Hepatocyte (in vitro differentiated cells): ENCODE results near the gene PRPF8.

Source experiments
- CTCF ChIP-seq: fragments of 200-600 bp; sonication (generic); IDR thresholded peaks from 2 replicates; pipeline ENCODE4 v1.5.1; 2016; ENCODE audit warnings: antibody characterized with exemption, mild to moderate bottlenecking; ENCODE audit not compliant: poor library complexity
- EZH2 ChIP-seq: fragments of 200-600 bp; sonication (generic); IDR thresholded peaks from 2 replicates; pipeline ENCODE4 v1.6.1; 2016; ENCODE audit warnings: antibody characterized with exemption, mild to moderate bottlenecking, borderline replicate concordance

DNA sequence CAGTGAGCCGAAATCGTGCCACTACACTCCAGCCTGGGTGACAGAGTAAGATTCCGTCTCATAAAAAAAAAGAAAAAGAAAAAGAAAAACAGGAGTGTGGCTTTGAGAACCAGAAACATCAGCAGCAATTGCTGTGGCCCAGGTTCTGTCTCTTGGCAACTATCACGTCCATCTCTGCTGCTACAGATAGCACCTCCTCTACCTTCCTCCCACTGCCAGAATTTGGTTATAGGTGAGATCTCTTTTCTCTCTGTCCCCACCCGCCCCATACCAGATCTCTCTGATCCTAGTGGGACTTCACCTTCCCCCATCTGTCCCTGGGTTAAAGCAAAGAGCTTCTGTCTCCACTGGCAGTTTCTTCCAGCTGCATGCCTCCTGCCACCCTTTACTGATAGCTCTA, 22.4 kb upstream of the PRPF8 start:
- TF ChIP-seq CTCF (no peak), EZH2 (no peak)
